NCI-H510A treated with DMSO at 0.1 percent for 48 hours (cell line): ENCODE results near the gene UMODL1.
A peak's percentile ranks its signal among the peaks of the same experiment; 100 is the strongest.
"Not testable (repeated sequence)": the region's sequence is repeated elsewhere in the genome, so short reads cannot be mapped to it uniquely, and the experiment has no call there.

Experiments used
- DNase-seq: peaks from one replicate; lab custom pipeline; 2025; lab: John Stamatoyannopoulos, UW

The UMODL1 gene

DNA sequence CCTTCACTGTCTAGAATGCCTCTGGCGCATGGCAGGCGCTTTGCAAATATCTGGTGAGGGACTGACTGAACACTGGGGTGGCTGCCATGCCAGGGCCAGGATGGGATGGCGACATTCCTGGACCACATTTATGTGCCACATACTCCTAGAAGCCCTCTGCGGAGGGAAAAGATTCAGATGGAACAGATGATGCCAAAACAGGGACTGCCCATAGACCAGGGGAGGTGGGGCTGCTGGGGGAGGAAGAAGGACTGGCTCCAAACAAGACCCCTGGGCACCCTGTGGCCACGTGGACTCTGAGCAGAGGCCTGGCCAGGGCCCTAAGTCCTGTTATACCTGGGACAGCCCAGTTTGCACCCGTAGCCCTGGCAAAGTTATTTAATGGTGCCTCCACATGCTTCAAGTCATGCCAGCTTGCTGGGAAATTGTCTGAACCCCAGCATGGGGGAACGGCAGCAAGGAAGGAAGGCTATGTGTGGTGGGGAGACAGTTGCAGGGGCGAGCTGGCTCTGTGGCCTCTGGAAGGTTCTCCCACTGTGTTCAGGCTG lies 44.1 kb downstream of the UMODL1 start:
- no peak for DNase-seq

- DNase-seq, result not testable (repeated sequence)
These were observed 45.4 kb downstream of the UMODL1 start for GRCh38 chr21:42116551-42116950.

DNA sequence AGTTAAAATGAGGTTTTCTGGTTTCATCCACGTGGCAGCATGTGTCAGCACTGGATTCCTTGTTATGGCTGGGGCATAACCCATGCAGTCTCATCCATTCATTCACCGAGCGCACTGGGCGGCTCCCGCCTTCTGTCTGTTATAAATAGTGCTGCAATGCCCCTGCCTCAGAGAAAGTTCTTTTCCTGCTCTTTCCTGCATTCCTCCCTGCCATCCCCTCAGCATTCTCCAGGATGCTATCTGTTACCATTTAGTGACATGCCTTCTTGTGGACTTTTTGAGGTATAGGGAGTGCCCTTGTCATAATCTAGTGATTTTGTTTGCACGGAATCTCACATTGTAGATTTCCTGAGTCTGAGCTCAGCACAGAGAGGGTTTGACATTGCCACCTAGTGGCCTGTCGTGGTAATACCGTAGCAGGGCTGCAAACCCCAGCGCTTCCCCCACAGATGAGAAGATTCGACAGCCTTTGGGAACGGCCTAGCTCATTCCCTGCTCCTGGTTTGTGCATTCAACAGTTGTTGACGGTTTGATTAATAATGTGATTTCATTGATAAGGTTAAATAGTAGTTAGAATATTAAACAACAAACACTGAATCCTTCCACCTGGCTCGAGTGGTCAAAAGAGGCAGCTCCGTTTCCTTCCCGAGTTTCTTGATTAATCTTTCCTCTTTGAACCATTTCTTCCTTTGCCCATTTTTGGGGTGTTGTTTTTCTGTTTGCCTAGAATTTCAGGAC lies 46.3 kb downstream of the UMODL1 start:
- DNase-seq, result peak; percentile 79

GRCh38 chr21:42117967-42118780 lies 47.1 kb downstream of the UMODL1 start:
- DNase-seq, result peak; percentile 10

- no peak for DNase-seq
These were observed 47.8 kb downstream of the UMODL1 start for GRCh38 chr21:42118901-42119300.

DNA sequence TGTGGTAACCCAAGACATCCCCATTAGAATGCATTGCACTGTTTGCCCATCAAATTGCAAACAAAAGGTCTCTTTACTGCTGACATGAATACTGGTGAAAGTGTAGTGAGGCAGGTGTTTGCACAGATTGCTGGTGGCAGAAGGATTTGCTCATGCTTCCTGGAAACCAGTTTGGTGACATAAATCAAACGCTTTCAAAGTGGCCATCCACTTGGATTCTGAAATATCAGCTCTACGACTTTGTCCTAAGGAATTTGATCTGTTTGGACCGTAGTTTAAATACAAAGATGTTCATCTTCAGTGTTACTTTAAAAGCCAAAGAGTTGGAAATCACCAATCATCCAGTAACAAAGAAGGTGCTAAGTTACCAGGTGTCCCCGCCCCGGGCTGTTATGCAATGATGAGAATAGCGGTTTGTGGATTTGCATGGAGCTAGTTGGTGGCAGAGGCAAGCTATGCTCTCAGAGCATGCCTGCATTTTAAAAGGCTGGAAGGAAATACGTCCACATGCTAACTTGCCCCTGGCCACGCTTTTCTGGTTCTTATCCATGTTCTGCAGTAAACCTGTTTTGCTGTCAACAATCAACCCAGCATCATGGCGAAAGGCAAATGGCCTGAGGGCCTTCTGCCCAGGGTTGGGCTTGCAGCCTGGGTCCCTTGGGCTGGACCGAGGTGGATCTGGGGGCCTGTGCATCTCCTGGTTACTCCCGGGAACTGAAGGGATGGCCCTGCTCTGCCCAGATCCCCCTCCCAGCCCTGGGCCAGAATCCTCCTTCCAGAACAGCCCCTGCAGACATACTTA lies 49.2 kb downstream of the UMODL1 start:
- DNase-seq, result peak; percentile 97

- no peak for DNase-seq
These were observed 49.9 kb downstream of the UMODL1 start for GRCh38 chr21:42120903-42121535.

DNA sequence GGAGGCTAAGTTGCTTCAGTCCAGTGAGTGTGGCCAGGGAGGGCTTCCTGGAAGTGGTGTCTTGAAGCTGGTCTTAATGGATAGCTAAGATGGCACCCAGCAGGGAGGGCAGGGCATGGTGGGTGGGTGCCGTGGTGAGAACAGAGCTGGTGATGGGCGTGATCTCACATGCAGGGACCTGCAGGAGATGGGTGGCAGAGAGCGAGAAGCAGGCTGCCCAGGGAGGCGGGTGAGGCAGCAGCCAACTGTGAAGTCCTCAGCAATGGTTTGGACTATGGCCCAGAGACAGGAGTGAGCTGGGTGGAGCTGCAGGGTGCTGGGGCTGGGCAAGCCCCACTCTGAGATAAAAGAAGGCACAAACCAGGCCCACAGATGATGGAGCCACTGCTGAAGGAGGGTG lies 50.7 kb downstream of the UMODL1 start:
- DNase-seq, result no peak

GRCh38 chr21:42122398-42122797 lies 51.3 kb downstream of the UMODL1 start:
- DNase-seq, result no peak

DNA sequence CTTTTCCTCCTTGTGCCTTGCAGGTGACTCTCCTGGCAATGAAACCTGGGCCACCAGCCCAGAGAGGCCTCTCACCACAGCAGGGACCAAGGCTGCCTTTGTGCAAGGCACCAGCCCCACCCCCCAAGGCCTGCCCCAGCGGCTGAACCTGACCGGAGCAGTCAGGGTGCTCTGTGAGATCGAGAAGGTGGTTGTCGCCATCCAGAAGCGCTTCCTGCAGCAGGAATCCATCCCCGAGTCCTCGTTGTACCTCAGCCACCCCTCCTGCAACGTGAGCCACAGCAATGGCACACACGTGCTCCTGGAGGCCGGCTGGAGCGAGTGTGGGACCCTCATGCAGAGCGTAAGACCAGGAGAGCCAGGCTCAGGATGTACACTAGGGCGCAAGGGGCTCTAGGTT lies 51.7 kb downstream of the UMODL1 start:
- no peak for DNase-seq

- no peak for DNase-seq
These were observed 52.2 kb downstream of the UMODL1 start for GRCh38 chr21:42123219-42123908.

- DNase-seq, result no peak
These were observed 53.0 kb downstream of the UMODL1 start for GRCh38 chr21:42124081-42124480.

DNA sequence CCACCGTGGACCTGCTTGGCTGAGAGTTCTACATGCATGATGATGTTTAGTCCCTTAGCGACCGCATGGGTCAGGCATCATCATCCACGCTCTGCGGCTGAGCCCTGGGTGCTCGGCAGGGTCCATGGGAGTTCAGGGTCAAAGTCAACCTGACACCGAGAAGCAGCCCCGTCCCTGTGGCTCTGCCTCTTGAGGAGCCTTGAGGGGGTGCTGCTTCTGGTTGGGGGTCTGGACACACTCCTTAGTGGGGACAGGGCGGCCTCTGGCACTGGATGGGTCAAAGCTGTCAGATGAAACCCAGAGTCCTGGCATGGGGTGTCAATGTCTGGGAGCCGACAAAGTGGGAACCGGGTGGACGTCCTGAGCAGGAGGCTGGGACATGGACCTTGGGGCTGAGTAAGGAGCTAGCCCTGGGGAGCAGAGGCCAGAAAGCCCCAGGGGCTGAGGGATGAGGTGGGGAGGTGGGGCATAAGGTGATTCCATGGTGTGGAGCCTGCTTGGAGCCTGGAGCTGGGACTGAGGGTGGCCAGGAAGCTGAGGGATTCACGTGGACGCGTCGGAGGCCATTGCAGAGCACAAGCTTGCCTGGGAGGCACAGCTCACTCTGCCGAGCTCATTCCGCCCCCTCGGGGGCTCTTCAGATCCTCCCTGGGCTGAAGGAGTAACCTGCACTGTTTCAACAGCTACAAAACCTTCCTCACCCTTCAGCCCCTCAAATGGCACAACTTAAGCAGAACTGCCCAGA lies 53.9 kb downstream of the UMODL1 start:
- DNase-seq, result no peak

GRCh38 chr21:42125571-42126544 lies 54.7 kb downstream of the UMODL1 start:
- DNase-seq, result peak; percentile 57

GRCh38 chr21:42127164-42128150 lies 56.3 kb downstream of the UMODL1 start:
- no peak for DNase-seq

- DNase-seq, result no peak
These were observed 58.5 kb downstream of the UMODL1 start for GRCh38 chr21:42129300-42130266.

DNA sequence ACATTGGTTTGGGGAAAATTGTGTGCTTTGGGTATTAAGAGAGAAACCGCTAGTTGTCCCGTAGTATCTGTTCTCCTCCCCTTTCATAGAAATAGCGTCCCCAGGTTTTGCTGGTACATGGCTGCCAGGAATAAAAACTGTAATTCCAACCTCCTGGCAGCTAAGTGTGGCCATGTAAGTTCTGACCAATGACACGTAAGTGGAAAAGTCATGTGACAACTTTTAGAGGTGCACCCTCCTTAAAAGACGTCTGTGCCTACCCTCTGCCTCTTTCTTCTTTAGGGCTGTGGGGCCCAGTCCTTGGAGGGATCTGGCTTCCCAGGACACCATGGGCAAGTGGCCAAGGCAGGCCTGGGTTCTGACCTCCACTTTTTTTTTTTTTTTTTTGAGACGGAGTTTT lies 59.3 kb downstream of the UMODL1 start:
- no peak for DNase-seq
